ENCODE data around the gene QTRT2.

Gene QTRT2

DNA sequence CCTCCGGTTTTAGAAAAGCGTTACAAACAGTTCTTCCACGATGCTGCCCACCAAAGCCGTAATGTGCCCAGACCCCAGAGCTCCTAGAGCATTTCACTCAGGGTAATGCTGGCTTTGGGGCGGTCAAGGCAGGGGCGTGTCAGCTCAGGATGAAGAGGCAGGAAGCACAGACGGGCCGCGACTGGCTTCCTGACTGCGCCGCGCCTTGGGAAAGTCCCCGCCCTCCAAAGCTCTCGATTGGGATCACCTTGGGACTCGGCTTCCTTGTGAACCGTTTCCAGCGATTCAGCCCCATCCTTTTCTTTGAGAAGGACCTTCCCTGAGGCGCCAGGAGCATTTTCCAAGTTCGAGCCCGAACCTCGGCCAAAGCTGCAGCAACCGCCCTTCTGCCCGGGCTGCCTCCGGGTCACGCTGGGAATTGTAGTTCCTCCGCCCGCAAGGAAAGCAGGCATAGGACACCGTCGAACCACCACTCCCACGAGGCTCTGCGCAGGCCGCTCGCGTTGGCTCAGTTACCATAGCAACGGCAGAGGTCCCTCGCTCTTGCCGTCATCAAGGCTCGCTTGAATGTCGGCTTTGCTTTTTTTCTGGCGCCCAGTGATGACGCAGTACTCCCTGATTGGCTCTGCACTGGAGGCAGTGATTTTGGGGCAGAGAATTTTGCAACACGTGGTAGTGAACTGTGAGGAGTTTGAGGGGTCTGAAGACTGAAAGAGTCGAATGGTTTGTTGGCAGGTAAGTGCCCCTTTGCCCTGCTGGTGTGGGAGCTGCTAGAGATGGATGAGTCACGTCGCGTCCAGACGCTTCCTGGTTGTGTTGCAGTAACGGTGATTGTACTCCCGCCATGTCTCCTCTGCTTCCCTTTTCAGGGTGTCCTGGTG, at the start of gene QTRT2, which contains the start of gene CCDC191:
Gene QTRT2, plus strand, starts transcription at position 608 of the 881 bp plus-strand sequence. CDS start 8,521 bp downstream, outside the sequence.
Gene CCDC191, minus strand, starts transcription at position 397 of the 881 bp plus-strand sequence. Its CDS starts 60 bp downstream, at position 337.
- DNase-seq = peak; percentile 87 to 100 (median 98)

GRCh38 chr3:114011059-114011797, 45.3 kb upstream of the QTRT2 start:
- no peak for DNase-seq

DNA sequence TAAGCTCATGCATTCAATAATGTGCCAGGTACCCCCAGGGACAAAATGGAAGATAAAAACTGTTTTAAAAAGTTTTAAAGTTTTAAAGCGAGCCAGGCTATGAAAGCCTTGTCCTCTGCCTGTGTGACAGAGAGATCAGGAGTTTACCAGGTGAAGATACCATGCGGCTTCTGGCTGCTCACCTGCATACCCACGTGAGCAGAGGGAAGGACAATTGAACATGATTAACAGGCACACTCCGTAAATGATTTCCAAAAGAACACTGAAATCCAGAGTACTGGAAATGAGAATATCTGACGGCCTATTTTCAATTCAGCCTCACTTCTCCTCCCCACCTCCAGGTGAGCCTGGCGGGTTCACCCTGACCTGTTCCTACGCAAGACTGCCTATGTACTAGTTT, 42.3 kb upstream of the QTRT2 start:
- no peak for DNase-seq

DNA sequence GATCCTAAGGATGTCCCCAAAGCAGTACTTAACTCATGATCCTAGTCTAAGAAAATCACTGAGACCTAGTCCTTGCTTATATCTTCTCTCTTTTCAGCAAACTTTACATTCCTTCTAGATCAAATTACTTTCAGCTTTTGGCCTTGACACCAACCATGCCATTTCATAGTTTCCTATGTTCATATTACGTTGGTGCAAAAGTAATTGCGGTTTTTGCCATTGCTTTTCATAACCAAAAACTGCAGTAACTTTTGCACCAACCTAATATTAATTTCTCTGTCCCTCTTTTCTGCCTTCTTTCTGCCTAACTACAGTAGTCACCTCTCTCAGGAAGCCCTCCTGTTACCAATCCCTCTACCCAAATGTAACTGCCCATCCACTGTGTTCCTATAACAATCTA, 37.1 kb upstream of the QTRT2 start:
- DNase-seq = no peak

DNA sequence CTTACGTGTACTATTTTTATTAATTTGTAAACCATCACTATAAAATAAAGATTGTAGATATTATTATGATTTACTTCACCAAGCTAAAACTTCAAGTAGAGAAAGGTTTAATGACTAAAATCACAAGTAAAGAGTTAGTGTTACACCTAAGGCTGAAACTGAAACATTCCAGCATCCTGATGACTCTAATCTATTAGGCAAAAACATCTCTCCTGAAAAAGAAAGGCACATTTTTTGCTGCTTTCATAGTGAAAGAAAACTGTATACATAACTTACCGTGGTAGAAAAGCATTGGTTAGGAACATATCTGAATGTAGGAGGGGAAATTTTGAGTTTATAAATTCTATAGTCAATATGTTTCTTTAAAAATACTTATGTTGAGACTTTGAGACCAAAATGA, 35.6 kb upstream of the QTRT2 start:
- no peak for DNase-seq

- no peak for DNase-seq
Measured at GRCh38 chr3:114022145-114022802, 34.3 kb upstream of the QTRT2 start.

DNA sequence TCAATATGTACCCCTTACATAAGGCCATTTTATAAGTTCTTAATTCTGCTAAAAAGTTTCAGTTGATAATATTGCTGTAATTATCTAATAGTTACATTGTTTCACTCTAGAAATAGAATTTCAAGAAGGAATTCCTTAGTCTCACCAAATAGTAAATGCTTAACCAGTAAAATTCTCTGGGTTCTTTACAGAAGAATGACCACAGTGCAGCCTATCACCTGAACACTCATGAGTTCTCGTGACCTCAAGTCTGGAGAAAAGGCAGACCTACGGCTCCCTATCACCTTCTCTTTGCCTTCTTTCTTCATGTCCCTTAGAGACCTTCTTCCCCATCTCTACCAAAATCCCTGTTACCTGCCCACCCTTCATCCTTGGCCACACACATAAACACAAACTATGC, 31.1 kb upstream of the QTRT2 start:
- DNase-seq = no peak

- DNase-seq = no peak
Measured at GRCh38 chr3:114026331-114026730, 30.2 kb upstream of the QTRT2 start.

GRCh38 chr3:114033721-114034120, 22.8 kb upstream of the QTRT2 start:
- DNase-seq = no peak

DNA sequence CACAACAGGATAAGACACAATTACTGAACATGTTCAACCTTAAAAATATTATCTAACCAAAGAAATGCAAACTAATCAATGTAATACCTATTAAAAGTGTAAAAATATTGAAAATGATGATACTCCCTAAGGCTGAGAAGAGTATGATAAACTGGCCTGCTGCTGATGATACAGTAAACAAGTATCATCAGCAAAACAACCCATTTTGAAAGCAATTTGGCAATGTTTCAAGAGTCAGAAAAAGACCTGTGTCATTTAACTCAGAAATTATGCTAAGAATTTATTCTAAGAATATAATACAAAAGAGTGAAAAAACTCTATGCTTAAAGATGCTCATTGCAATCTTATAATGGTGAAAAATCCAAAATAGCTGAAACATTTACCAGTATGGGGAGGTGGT, 22.3 kb upstream of the QTRT2 start:
- no peak for DNase-seq

DNA sequence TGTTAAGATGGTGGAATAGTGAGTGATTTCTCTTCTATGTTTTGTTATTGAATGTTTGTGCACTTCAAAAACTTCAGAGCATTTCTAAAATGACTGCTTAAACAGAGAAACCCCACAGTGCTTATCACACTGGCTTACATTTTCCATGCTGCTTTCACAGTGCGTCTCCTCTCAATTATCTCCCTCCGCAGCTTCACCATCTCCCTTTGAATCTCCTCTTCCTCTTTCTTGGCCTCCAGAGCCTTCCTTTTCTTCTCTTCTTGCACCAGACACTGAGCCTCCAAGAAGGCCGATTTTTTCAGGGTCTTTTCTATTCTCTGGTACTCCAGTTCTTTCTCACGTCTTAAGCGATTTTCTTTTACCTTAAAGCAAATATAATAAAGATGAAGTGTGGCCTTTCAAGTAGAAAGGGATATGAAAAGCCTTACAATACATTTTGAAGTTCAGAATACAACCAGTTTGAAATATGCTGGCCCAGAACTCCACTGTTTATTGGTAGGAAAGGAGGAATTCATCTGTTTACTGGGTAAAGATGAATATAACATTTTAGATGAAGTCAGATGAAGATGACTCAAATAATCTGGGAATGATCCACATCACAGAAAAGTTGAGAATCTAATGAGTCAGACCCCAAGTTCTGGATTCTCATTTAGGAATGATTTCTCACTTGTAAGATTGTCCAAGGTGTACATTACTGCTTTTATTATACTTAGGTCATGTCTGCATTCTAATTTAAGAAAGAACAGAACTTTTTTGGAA, 21.6 kb upstream of the QTRT2 start:
- DNase-seq = no peak

DNA sequence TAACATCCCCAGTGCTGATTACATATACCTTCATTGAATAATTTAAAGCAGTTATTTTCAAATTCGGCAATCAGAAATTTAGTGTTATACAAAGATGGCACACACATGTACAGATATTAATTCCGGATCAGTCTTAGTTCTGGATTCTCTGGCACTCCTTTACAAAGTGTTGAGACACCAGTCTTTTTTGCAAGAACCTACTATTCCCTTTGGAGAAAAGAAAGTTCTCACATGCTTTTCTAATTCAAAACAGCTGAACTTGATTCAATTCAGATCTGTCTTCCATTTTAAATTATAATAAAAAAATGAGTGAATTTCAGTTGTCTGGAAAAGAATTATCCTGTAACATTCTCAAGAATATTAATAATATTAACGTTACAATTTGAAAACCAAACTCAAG, 20.6 kb upstream of the QTRT2 start:
- no peak for DNase-seq

DNA sequence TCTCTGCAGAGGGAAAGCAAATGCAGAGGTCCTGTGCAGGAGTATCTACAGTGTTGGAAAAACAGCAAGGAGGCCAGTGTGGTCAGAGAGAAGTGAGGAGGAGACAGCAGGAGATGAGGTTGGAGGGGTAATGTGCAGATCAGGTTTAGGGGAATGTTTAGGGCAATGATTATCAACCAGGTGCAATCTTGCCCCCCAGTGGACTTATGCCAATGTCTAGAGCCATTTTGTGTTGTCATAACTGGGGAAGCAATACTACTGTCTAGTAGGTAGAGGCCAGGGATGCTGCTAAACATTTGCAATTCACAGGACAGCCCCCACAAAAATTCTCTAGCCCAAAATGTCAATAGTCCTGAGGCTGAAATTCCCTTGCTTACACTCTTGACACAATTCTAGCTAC, 13.3 kb upstream of the QTRT2 start:
- DNase-seq = no peak

DNA sequence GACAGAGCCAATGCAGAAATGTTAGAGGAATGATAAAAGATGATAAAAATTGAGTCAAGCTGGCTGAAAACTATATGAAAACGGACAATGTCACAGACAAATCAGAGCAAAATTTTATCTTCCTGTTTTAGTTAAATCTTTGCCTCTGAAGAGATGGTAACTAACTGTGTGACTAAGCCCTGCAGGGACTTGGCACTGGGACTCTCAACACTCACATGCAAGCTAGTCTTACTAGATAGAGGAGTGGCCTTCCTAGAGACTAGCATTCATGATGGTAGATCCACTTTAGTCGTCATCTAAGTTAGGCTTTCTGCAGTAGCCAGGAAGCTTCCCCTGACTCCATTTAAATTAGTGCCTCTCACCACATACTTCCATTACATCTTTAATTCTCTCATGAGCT, 4.3 kb upstream of the QTRT2 start:
- no peak for DNase-seq

- no peak for DNase-seq
Measured at GRCh38 chr3:114057011-114057347, 442 bp downstream of the QTRT2 start.

DNA sequence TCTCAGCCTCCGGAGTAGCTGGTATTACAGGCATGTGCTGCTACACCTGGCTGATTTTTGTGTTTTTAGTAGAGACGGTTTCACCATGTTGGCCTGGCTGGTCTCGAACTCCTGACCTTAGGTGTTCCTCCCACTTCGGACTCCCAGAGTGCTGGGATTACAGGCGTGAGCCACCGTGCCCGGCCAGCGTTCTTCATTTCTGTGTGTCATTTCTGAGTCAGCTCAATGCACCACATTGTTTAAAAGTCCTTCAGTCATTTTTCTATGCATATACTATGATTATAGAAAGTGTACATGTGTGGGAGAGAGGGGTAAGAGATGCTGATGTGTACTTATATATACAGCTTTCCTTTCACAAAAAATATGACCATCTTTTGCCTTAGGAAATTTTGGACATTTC, 2.1 kb downstream of the QTRT2 start:
- no peak for DNase-seq

DNA sequence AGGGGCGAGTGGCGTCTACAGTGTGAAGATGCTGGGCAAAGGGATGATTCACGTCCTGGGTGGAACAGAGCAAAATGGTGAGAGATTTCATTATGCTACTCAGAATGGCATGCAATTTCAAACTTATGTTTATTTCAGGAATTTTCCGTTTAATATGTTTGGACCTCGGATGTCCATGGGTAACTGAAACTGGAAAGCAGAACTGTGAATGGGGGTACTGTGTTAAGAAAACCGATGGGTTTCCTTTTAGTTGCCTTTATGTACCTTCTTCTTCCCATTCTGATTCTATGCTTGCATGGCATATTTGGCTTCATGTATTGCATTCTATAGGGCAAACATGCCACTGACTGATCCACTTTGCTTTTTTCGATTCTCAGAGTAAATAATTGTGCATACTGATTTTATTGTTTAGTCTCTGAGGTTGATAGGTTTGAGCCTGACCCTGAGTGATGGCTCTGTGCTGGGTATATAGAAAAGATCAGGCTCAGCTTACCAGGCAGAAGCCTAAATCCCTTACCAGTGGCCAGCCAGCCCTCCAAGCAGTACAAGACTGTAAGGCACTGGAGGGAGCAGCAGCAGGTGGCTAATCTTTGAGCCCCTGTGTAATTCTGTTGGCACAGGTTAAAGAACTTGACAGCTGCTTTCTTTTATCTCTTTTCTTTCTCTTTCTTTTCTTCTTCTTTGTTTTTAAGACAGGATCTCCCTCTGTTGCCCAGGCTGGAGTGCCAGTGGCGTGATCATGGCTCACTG, 4.5 kb downstream of the QTRT2 start:
- DNase-seq = no peak

- no peak for DNase-seq
Measured at GRCh38 chr3:114067804-114068203, 11.3 kb downstream of the QTRT2 start.

DNA sequence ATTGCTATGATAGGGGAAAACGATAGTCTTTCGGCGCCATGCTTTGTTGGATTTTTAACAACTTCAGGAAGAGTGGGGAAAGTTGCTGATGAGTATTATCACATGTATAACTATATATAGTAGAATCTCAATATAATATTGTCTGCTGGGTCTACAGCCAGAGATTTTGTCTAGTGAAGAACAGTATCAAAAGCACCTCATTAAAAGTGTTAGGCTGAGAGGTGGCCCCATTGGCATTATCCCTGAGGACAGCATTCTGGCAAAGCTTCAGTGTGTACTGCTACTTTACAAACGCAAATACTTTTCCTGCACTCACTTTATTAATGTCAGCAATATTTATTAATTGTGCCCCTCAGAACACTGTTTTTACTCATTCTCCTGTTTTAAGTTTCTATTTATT, 11.8 kb downstream of the QTRT2 start:
- DNase-seq = no peak

DNA sequence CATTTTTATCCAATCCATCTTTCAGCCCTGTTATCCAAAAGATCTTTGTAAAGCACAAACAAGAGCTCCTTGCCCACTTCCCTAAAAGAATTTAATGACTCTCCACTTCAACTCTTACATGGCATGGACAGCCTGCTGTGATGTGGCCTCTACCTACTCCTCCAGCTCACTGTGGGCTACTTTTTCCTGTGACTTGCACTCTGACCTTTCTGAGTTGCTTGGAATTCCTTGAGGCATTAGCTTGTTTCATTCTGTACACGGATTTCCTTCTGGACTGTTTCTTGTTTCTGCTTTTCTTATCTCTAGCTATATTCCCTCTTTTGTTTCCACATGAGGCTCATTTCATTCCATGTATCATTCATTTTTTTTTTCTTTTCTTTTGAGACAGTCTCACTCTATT, 15.2 kb downstream of the QTRT2 start:
- DNase-seq = no peak

GRCh38 chr3:114076711-114077110, 20.2 kb downstream of the QTRT2 start:
- no peak for DNase-seq

GRCh38 chr3:114078126-114078525, 21.6 kb downstream of the QTRT2 start:
- no peak for DNase-seq
